Mesenchymal stem cell (in vitro differentiated cells and primary cell): Measurements from ENCODE around the gene CFDP1.

Experiments
- DNase-seq: peaks from one replicate; pipeline ENCODE4 v3.0.0-alpha.2; 2013
- H2AFZ ChIP-seq: one replicate; pipeline ENCODE4 v1.6.1; 2013; ENCODE audit warnings: low read depth, mild to moderate bottlenecking, control low read depth, inconsistent platforms, low read length, moderate library complexity
- H2AK5ac ChIP-seq: 2 replicates; pipeline ENCODE4 v1.6.1; 2013; ENCODE audit warnings: low read length, moderate library complexity, mild to moderate bottlenecking, inconsistent platforms; ENCODE audit not compliant: severe bottlenecking
- H2BK120ac ChIP-seq: one replicate; pipeline ENCODE4 v1.6.1; 2013; ENCODE audit warnings: low read depth, mild to moderate bottlenecking, inconsistent platforms, low read length, moderate library complexity
- H2BK12ac ChIP-seq, 2 experiments: one replicate each; pipeline ENCODE4 v1.6.1; 2013; ENCODE audit warnings: inconsistent platforms in 2 of 2, low read length in 2 of 2, mild to moderate bottlenecking in 2 of 2, moderate library complexity in 2 of 2, control low read depth in 1 of 2
- H2BK15ac ChIP-seq: one replicate; pipeline ENCODE4 v1.6.1; 2013; ENCODE audit warnings: mild to moderate bottlenecking, low read depth, inconsistent platforms; ENCODE audit not compliant: poor library complexity, severe bottlenecking
- H2BK5ac ChIP-seq: 2 replicates; pipeline ENCODE4 v1.6.1; 2013; ENCODE audit warnings: low read depth, mild to moderate bottlenecking, low read length, control low read depth, inconsistent platforms; ENCODE audit not compliant: poor library complexity, severe bottlenecking
- H3K14ac ChIP-seq, 2 experiments: one replicate each; pipeline ENCODE4 v1.6.1; 2013; ENCODE audit warnings: inconsistent platforms in 2 of 2, low read length in 2 of 2, control low read depth in 1 of 2, mild to moderate bottlenecking in 1 of 2, moderate library complexity in 1 of 2
- H3K18ac ChIP-seq, 2 experiments: one replicate each; pipeline ENCODE4 v1.6.1; 2013; ENCODE audit warnings: inconsistent platforms in 2 of 2, low read length in 2 of 2, control low read depth in 1 of 2, low read depth in 1 of 2, mild to moderate bottlenecking in 1 of 2
- H3K23ac ChIP-seq, 2 experiments: one replicate each; pipeline ENCODE4 v1.6.1; 2013; ENCODE audit warnings: inconsistent platforms in 2 of 2, low read length in 2 of 2, mild to moderate bottlenecking in 2 of 2, moderate library complexity in 2 of 2, control low read depth in 1 of 2
- H3K27ac ChIP-seq: 2 replicates; pipeline ENCODE4 v1.5.1; 2013; ENCODE audit warnings: mild to moderate bottlenecking, moderate library complexity, low read length, control low read depth, inconsistent platforms; ENCODE audit not compliant: poor library complexity, severe bottlenecking
- H3K27me3 ChIP-seq, 2 experiments: 2 replicates each; pipeline versions ENCODE4 v1.6.1 to v1.7.0; 2013; ENCODE audit warnings: low read length in 2 of 2, mild to moderate bottlenecking in 2 of 2, moderate library complexity in 2 of 2, control low read depth in 1 of 2, inconsistent platforms in 1 of 2; ENCODE audit not compliant: control insufficient read depth in 1 of 2, insufficient read depth in 1 of 2
- H3K36me3 ChIP-seq, 2 experiments: 2 replicates each; pipeline versions ENCODE4 v1.6.1 to v1.7.0; 2013; ENCODE audit warnings: low read length in 2 of 2, control low read depth in 1 of 2, inconsistent platforms in 1 of 2, low read depth in 1 of 2, mild to moderate bottlenecking in 1 of 2; ENCODE audit not compliant: insufficient read depth in 2 of 2, control insufficient read depth in 1 of 2
- H3K4ac ChIP-seq, 2 experiments: one replicate each; pipeline ENCODE4 v1.6.1; 2013; ENCODE audit warnings: inconsistent platforms in 2 of 2, low read length in 2 of 2, mild to moderate bottlenecking in 2 of 2, moderate library complexity in 2 of 2, control low read depth in 1 of 2, low read depth in 1 of 2
- H3K4me1 ChIP-seq: 2 replicates; pipeline ENCODE4 v1.6.1; 2013; ENCODE audit warnings: low read depth, low read length, control low read depth; ENCODE audit not compliant: control insufficient read depth, insufficient read depth
- H3K4me2 ChIP-seq: 2 replicates; pipeline ENCODE4 v1.6.1; 2013; ENCODE audit warnings: low read length, mild to moderate bottlenecking, inconsistent platforms; ENCODE audit not compliant: poor library complexity, severe bottlenecking
- H3K4me3 ChIP-seq, 2 experiments: 2 replicates each; pipeline versions ENCODE4 v1.5.1 to v1.7.0; 2013; ENCODE audit warnings: low read length in 2 of 2, mild to moderate bottlenecking in 2 of 2, control low read depth in 1 of 2, low read depth in 1 of 2; ENCODE audit not compliant: insufficient read depth in 1 of 2
- H3K79me1 ChIP-seq: replicated peaks from 2 replicates; pipeline ENCODE4 v1.6.1; 2013; ENCODE audit warnings: mild to moderate bottlenecking, control low read depth, low read length, inconsistent platforms; ENCODE audit not compliant: poor library complexity, severe bottlenecking
- H3K9ac ChIP-seq: 2 replicates; pipeline ENCODE4 v1.7.0; 2013; ENCODE audit warnings: mild to moderate bottlenecking, low read length, moderate library complexity
- H3K9me3 ChIP-seq: 2 replicates; pipeline ENCODE4 v1.7.0; 2013; ENCODE audit warnings: mild to moderate bottlenecking, low read length; ENCODE audit not compliant: control insufficient read depth
- H4K8ac ChIP-seq: one replicate; pipeline ENCODE4 v1.6.1; 2013; ENCODE audit warnings: inconsistent platforms, mild to moderate bottlenecking, low read length, moderate library complexity
- H4K91ac ChIP-seq: one replicate; pipeline ENCODE4 v1.6.1; 2013; ENCODE audit warnings: mild to moderate bottlenecking, low read length, inconsistent platforms
- WGBS: methylation state at CpG from one replicate; pipeline ENCODE4 v1.1.7; 2013; ENCODE audit warnings: mixed read lengths; 5-methylcytosine and 5-hydroxymethylcytosine counted together

CFDP1 gene

GRCh38 chr16:75306099-75306762 lies 127.1 kb downstream of the CFDP1 start:
- peak overlapping the region; percentile 94 for H4K91ac ChIP-seq
- H3K9ac ChIP-seq = peak overlapping the region; percentile 91
- H2BK5ac ChIP-seq = peak overlapping the region; percentile 81
- H3K27me3 ChIP-seq = no peaks in the 10 kb centered on the region
- H3K27ac ChIP-seq = peak overlapping the region; percentile 96
- no peaks in the 10 kb centered on the region for H3K9me3 ChIP-seq
- peak overlapping the region; percentile 97 to 100 for H2BK12ac ChIP-seq
- 63% methylated on average over 7 of the region's 9 CpGs for WGBS
- no peak overlapping the region for H3K4me2 ChIP-seq
- peak overlapping the region in 1 of 2 experiments; percentile 31 for H3K4me3 ChIP-seq
- H2BK15ac ChIP-seq = no peak overlapping the region
- peaks cover 23% of the 10 kb centered on the region for H3K79me1 ChIP-seq
- peak overlapping the region in 1 of 2 experiments; percentile 95 for H3K14ac ChIP-seq
- no peak overlapping the region for H2AFZ ChIP-seq
- peaks cover 15% of the 10 kb centered on the region for H3K4me1 ChIP-seq
- H3K18ac ChIP-seq = peak overlapping the region; percentile 85 to 96
- H3K23ac ChIP-seq = no peak overlapping the region
- peak overlapping the region; percentile 51 for H2BK120ac ChIP-seq
- peak overlapping the region; percentile 96 for H2AK5ac ChIP-seq
- peaks cover 9 to 20% of the 10 kb centered on the region in 2 experiments for H3K36me3 ChIP-seq
- H4K8ac ChIP-seq = peak overlapping the region; percentile 92
- peak overlapping the region; percentile 24 to 97 for H3K4ac ChIP-seq
- DNase-seq = no peak

- Histone ChIP-seq H3K9ac (peak overlapping the region; percentile 91), H2BK5ac (peak overlapping the region; percentile 10), H2AFZ (no peak overlapping the region), H3K23ac (no peak overlapping the region), H3K36me3 (peaks cover 9 to 27% of the 10 kb centered on the region in 2 experiments), H3K18ac (peak overlapping the region; percentile 54 to 85), H3K4me1 (peaks cover 15% of the 10 kb centered on the region), H4K8ac (no peak overlapping the region), H3K4me3 (peak overlapping the region in 1 of 2 experiments; percentile 31), H2BK15ac (no peak overlapping the region), H3K14ac (no peak overlapping the region), H3K27ac (peak overlapping the region; percentile 96), H2BK120ac (no peak overlapping the region), H3K9me3 (no peaks in the 10 kb centered on the region), H3K4ac (peak overlapping the region in 1 of 2 experiments; percentile 83), H4K91ac (no peak overlapping the region), H3K4me2 (no peak overlapping the region), H2AK5ac (peak overlapping the region; percentile 11), H2BK12ac (no peak overlapping the region), H3K27me3 (no peaks in the 10 kb centered on the region), H3K79me1 (peaks cover 23% of the 10 kb centered on the region)
- WGBS = 9% methylated on average over 8 of the region's 8 CpGs
- DNase-seq = peak; percentile 100
These were observed 127.8 kb downstream of the CFDP1 start for GRCh38 chr16:75305364-75306098.

GRCh38 chr16:75304521-75305363 lies 128.6 kb downstream of the CFDP1 start:
- Histone ChIP-seq H2BK120ac (peak overlapping the region; percentile 74), H4K8ac (peak overlapping the region; percentile 57), H3K18ac (peak overlapping the region; percentile 69 to 72), H2BK12ac (peak overlapping the region in 1 of 2 experiments; percentile 59), H2AFZ (no peak overlapping the region), H3K79me1 (peaks cover 26% of the 10 kb centered on the region), H4K91ac (peak overlapping the region; percentile 81), H2BK15ac (peak overlapping the region; percentile 6), H3K9ac (peak overlapping the region; percentile 91), H3K4me3 (peak overlapping the region in 1 of 2 experiments; percentile 20), H2AK5ac (peak overlapping the region; percentile 87), H3K27me3 (no peaks in the 10 kb centered on the region), H3K23ac (no peak overlapping the region), H3K9me3 (no peaks in the 10 kb centered on the region), H3K4me1 (peaks cover 15% of the 10 kb centered on the region), H3K4ac (peak overlapping the region in 1 of 2 experiments; percentile 71), H3K4me2 (no peak overlapping the region), H3K14ac (no peak overlapping the region), H2BK5ac (peak overlapping the region; percentile 71), H3K27ac (peak overlapping the region; percentile 96), H3K36me3 (peaks cover 16 to 34% of the 10 kb centered on the region in 2 experiments)
- WGBS = 25% methylated on average over 4 of the region's 4 CpGs
- DNase-seq = peak; percentile 96
